HCT116 (cell line): ENCODE data around the gene RNF215. TPM values are rescaled to one million over a fixed set of nuclear protein-coding genes. Genes with fewer than 3 reads are reported as not detected.
"Not testable (repeated sequence)": the region's sequence is repeated elsewhere in the genome, so short reads cannot be mapped to it uniquely, and the experiment has no call there.

Source experiments
- ATAC-seq: fragments of 200-7000 bp; cut with Tn5 transposase; 2 replicates; pipeline ENCODE4 v1.9.1; 2020; ENCODE audit warnings: mild to moderate bottlenecking, moderate library complexity
- BruUV-seq: library from RNA; stranded (reverse); fragments of 400-500 nt; replicated peaks from 2 replicates; lab custom pipeline; 2021; lab: Mats Ljungman, UMichigan
- CTCF ChIA-PET: fragments of 300-600 bp; sonication (Branson Sonifier 250); formaldehyde crosslinking; loops from one replicate; lab custom pipeline; 2021; ENCODE audit warnings: antibody characterized with exemption; lab: Charles Lee
- POLR2A ChIA-PET: fragments of 300-600, 350-600 bp; sonication (Branson Sonifier 250); formaldehyde crosslinking; loops from one replicate; lab custom pipeline; 2021; ENCODE audit warnings: antibody characterized with exemption; lab: Charles Lee
- RAD21 ChIA-PET, 2 experiments: fragments of 300-600 bp; sonication (Branson Sonifier 250); formaldehyde crosslinking; loops; one replicate each; lab custom pipeline; 2023; ENCODE audit warnings: low total read pairs in 2 of 2; ENCODE audit not compliant: uncharacterized antibody in 2 of 2, unreplicated experiment in 2 of 2, low non-redundant PET in 1 of 2; lab: Charles Lee
- DNase-seq: peaks from one replicate; pipeline ENCODE4 v3.0.0-alpha.2; 2010; ENCODE audit warnings: low read depth, low spot score
- H2AFZ ChIP-seq: fragments of 200-600 bp; shearing (Covaris generic), sonication (generic); 2 replicates; pipeline ENCODE4 v1.6.1; 2017; ENCODE audit warnings: low read depth, mixed run types, mixed read lengths, antibody characterized with exemption, low read length; ENCODE audit not compliant: poor library complexity, severe bottlenecking
- H3K27ac ChIP-seq: 2 replicates; pipeline ENCODE4 v1.5.1; 2012; ENCODE audit warnings: low read depth, low read length
- H3K27me3 ChIP-seq: fragments of 200-600 bp; sonication (generic); 2 replicates; pipeline ENCODE4 v1.6.1; 2016; ENCODE audit warnings: mixed run types, low read length, mixed read lengths; ENCODE audit not compliant: insufficient read depth
- H3K36me3 ChIP-seq, 2 experiments: fragments of 200-500 bp in 1 of 2; fragments of 200-600 bp in 1 of 2; sonication (Bioruptor generic) in 1 of 2; sonication (generic) in 1 of 2; 2 replicates each; pipeline versions ENCODE4 v1.5.1 to v1.6.1; 2014 to 2016; ENCODE audit warnings: low read length in 2 of 2, inconsistent platforms in 1 of 2, mixed read lengths in 1 of 2, mixed run types in 1 of 2; ENCODE audit not compliant: insufficient read depth in 2 of 2, control insufficient read depth in 1 of 2
- H3K4me1 ChIP-seq, 2 experiments: fragments of 200-600 bp in 1 of 2; sonication (generic) in 1 of 2; 2 replicates each; pipeline versions ENCODE4 v1.5.1 to v1.6.1; 2012 to 2017; ENCODE audit warnings: low read length in 2 of 2, inconsistent platforms in 1 of 2, mild to moderate bottlenecking in 1 of 2, mixed read lengths in 1 of 2, mixed run types in 1 of 2, moderate library complexity in 1 of 2; ENCODE audit not compliant: insufficient read depth in 2 of 2, control insufficient read depth in 1 of 2
- H3K4me2 ChIP-seq: fragments of 200-600 bp; sonication (generic); 2 replicates; pipeline ENCODE4 v1.6.1; 2017; ENCODE audit warnings: mixed run types, low read length, mixed read lengths
- H3K4me3 ChIP-seq, 2 experiments: fragments of 200-600 bp in 1 of 2; sonication (generic) in 1 of 2; replicated peaks in 1 of 2; 2 replicates each; pipeline ENCODE4 v1.5.1; 2011 to 2016; ENCODE audit warnings: low read length in 2 of 2, control low read depth in 1 of 2, low read depth in 1 of 2, mild to moderate bottlenecking in 1 of 2, mixed read lengths in 1 of 2, mixed run types in 1 of 2
- H3K79me2 ChIP-seq: fragments of 200-600 bp; sonication (generic); 2 replicates; pipeline ENCODE4 v1.6.1; 2017; ENCODE audit warnings: mild to moderate bottlenecking, mixed run types, low read length, moderate library complexity, mixed read lengths; ENCODE audit not compliant: insufficient read depth
- H3K9ac ChIP-seq: fragments of 200-600 bp; sonication (generic); 2 replicates; pipeline ENCODE4 v1.6.1; 2016; ENCODE audit warnings: low read length, mixed read lengths
- H3K9me2 ChIP-seq: fragments of 200-600 bp; sonication (generic), shearing (Covaris generic); 2 replicates; pipeline ENCODE4 v1.6.1; 2017; ENCODE audit warnings: mixed run types, mild to moderate bottlenecking, moderate library complexity; ENCODE audit not compliant: insufficient read depth
- H3K9me3 ChIP-seq, 2 experiments: fragments of 200-500 bp in 1 of 2; fragments of 200-600 bp in 1 of 2; sonication (Bioruptor generic) in 1 of 2; sonication (generic) in 1 of 2; 2 replicates each; pipeline ENCODE4 v1.6.1; 2014 to 2017; ENCODE audit warnings: low read length in 2 of 2, mixed read lengths in 2 of 2, inconsistent platforms in 1 of 2, low read depth in 1 of 2, mild to moderate bottlenecking in 1 of 2, mixed run types in 1 of 2, moderate library complexity in 1 of 2; ENCODE audit not compliant: control insufficient read depth in 1 of 2, insufficient read depth in 1 of 2
- H4K20me1 ChIP-seq: fragments of 200-600 bp; sonication (generic), shearing (Covaris generic); 2 replicates; pipeline ENCODE4 v1.6.1; 2017; ENCODE audit warnings: mixed run types, mild to moderate bottlenecking, moderate library complexity; ENCODE audit not compliant: insufficient read depth
- EGR1 ChIP-seq: IDR thresholded peaks from 2 replicates; pipeline ENCODE4 v1.6.1; 2012; ENCODE audit warnings: low read depth
- intact Hi-C: fragments of 100-400 bp; cut with micrococcal nuclease; formaldehyde crosslinking; loops from 2 replicates; pipeline ENCODE4 v1.10.0; 2022
- total RNA-seq: library from RNA; stranded (reverse); gene quantifications from one replicate; pipeline ENCODE4 v1.2.1, GENCODE V29; 2021; ENCODE audit not compliant: unreplicated experiment
- TF ChIP-seq, protein P1 (sequence below): IDR thresholded peaks from 2 replicates; pipeline ENCODE4 v1.6.1; 2012

RNF215 gene
- total RNA-seq, 1 experiment from 2014 or later: 20.2 TPM

DNA sequence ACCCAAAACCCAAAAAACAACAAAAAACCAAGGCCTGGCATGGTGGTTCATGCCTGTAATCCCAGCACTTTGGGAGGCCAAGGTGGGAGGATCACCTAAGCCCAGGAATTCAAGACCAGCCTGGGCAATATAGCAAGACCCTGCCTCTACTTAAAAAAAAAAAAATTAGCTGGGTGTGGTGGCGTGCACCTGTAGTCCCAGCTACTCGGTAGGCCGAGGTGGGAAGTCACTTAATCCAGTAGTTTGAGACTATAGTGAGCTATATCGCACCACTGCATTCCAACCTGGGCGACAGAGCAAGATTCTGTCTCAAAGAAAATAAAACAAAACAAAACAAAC is 15.5 kb upstream of the RNF215 start:
- H4K20me1 ChIP-seq, H3K9me2 ChIP-seq, H2AFZ ChIP-seq, BruUV-seq, H3K27me3 ChIP-seq, DNase-seq, CTCF ChIA-PET, H3K4me3 ChIP-seq, ATAC-seq, H3K9me3 ChIP-seq, intact Hi-C loops, RAD21 ChIA-PET, H3K27ac ChIP-seq, H3K9ac ChIP-seq, H3K4me2 ChIP-seq: not testable (repeated sequence)
- Histone ChIP-seq H3K4me1 (peaks cover 14 to 37% of the 10 kb centered on the region in 2 experiments; a peak in 3 of 4 replicates), H3K36me3 (peaks cover 6 to 36% of the 10 kb centered on the region in 2 experiments; a peak in 3 of 4 replicates), H3K79me2 (peaks cover 45% of the 10 kb centered on the region)
- POLR2A ChIA-PET: interaction anchor here (0.8 to 1.8 kb wide), 3 partner anchors 12 to 85 kb away, joined by 3 to 7 read pairs (median 3); no protein-coding TSS in a partner anchor

DNA sequence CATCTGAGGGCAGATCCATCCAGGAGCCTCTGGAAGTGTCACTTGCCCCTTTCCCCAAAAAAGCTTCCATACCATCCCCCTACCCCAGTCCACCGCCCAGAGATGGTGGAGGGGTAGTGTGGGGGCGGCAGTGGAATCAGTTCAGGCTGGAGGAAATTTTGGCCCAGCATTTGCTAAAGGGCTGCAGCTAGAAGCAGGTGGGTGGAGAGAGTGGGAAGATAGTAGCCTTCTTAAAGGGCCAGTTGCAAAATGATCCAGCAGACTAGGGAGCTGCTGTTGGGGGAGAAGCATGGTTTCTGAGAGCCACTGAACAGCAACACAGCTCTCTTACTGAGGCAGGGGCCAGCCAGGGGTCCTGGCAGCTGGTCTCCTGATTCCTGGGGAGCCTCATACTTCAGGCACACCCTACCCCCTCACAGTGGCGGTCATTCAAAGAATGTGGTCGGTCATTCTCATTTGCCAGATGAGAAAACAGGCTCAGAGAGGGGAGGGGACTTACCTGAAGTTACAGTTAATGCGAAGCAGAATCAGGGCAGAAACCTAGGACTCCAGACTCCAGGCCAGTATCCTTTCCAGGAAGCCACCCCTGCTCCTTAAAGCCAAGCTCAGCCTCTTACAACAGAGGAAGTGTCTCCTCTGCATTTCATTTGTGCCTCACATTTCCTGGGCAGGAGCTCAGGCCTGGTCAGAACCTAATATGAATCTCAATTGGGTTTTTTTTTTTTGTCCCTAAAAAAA is 15.0 kb upstream of the RNF215 start:
- no peak overlapping the region for H3K4me3 ChIP-seq
- no peaks in the 10 kb centered on the region for H4K20me1 ChIP-seq
- POLR2A ChIA-PET: interaction anchor here (0.7 to 1.8 kb wide), 4 partner anchors 13 to 85 kb away, joined by 3 to 7 read pairs (median 4); no protein-coding TSS in a partner anchor
- H3K9me3 ChIP-seq: no peaks in the 10 kb centered on the region
- no peaks in the 10 kb centered on the region for H3K9me2 ChIP-seq
- H2AFZ ChIP-seq: no peak overlapping the region
- no peak overlapping the region for H3K27ac ChIP-seq
- no peak for ATAC-seq
- no peaks in the 10 kb centered on the region for H3K27me3 ChIP-seq
- DNase-seq: no peak
- BruUV-seq: no TSS peak
- H3K36me3 ChIP-seq: peaks cover 4 to 33% of the 10 kb centered on the region in 2 experiments; a peak in 3 of 4 replicates
- peak overlapping the region; percentile 14; the same call in 1 of the 2 replicates for H3K4me2 ChIP-seq
- CTCF ChIA-PET: no interaction called here
- no peak overlapping the region for H3K9ac ChIP-seq
- intact Hi-C loops: no loop called here
- RAD21 ChIA-PET: no interaction called here
- peaks cover 14 to 36% of the 10 kb centered on the region in 2 experiments; a peak in 3 of 4 replicates for H3K4me1 ChIP-seq
- peaks cover 51% of the 10 kb centered on the region for H3K79me2 ChIP-seq
- 0 out of 2 replicates have a peak, but pooled peaks have one; percentile 14 for TF ChIP-seq EGR1
- TF ChIP-seq, protein P1, sequence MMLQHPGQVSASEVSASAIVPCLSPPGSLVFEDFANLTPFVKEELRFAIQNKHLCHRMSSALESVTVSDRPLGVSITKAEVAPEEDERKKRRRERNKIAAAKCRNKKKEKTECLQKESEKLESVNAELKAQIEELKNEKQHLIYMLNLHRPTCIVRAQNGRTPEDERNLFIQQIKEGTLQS: no peak

DNA sequence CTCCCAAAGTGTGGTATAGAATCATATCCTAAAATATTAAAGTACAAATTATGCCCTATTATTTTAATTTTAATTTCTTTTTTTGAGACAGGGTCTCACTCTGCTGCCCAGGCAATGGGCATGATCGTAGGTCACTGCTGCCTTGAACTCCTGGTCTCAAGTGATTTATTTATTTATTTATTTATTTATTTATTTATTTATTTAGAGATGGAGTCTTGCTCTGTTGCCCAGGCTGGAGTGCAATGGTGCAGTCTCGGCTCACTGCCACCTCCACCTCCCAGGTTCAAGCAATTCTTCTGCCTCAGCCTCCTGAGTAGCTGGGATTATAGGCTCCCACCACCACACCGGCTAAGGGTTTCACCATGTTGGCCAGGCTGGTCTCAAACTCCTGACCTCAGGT is 13.8 kb upstream of the RNF215 start:
- DNase-seq, H3K27ac ChIP-seq, H4K20me1 ChIP-seq, BruUV-seq, RAD21 ChIA-PET, H3K4me2 ChIP-seq, H3K4me3 ChIP-seq, intact Hi-C loops, H3K9me3 ChIP-seq, H3K9me2 ChIP-seq, CTCF ChIA-PET, H3K9ac ChIP-seq, ATAC-seq, H2AFZ ChIP-seq, H3K27me3 ChIP-seq: not testable (repeated sequence)
- Histone ChIP-seq H3K4me1 (peaks cover 19 to 37% of the 10 kb centered on the region in 2 experiments; a peak in 3 of 4 replicates), H3K79me2 (peaks cover 54% of the 10 kb centered on the region), H3K36me3 (peaks cover 0 to 22% of the 10 kb centered on the region in 2 experiments; a peak in 2 of 4 replicates)
- POLR2A ChIA-PET: interaction anchor here (1.5 kb wide), 1 partner anchor 14 kb away, joined by 3 read pairs; no protein-coding TSS in a partner anchor
